Measurements from ENCODE around the gene FAM120AOS. TPM values are rescaled to one million over a fixed set of nuclear protein-coding genes. Genes with fewer than 3 reads are reported as not detected.

The FAM120AOS gene
- total RNA-seq, 1 experiment from 2014 or later: 53.6 TPM

- no peaks in the 10 kb centered on the region for H3K4me1 ChIP-seq (ENCODE audit: insufficient read depth, low read length)
- no peak overlapping the region for H3K18ac ChIP-seq (ENCODE audit: insufficient read length, low read depth, low read length)
- H2BK15ac ChIP-seq (ENCODE audit: low read depth, low read length): no peak overlapping the region
- H2BK20ac ChIP-seq (ENCODE audit: low read depth, low read length, poor library complexity, severe bottlenecking): no peak overlapping the region
- H3K27me3 Mint-ChIP-seq (ENCODE audit: low read depth): no peaks in the 10 kb centered on the region
- H2BK5ac ChIP-seq (ENCODE audit: insufficient read length, low read length): no peak overlapping the region
- WGBS (ENCODE audit: extremely low coverage, insufficient read length, low lambda C conversion rate): no CpG with 5 or more reads among the region's 12 CpGs
- DNase-seq: no peak
- peaks cover 5% of the 10 kb centered on the region for H3K79me1 ChIP-seq (ENCODE audit: insufficient read depth, low read depth, low read length, poor library complexity, severe bottlenecking)
- no peak overlapping the region for H3K27ac ChIP-seq (ENCODE audit: insufficient read length, low read depth, low read length)
- no peak overlapping the region for H3T11ph ChIP-seq (ENCODE audit: low read length)
- H3K27ac Mint-ChIP-seq: no peak overlapping the region
- H3K4me2 ChIP-seq (ENCODE audit: insufficient read depth, insufficient read length, low read length): no peak overlapping the region
- no peak overlapping the region for H2AFZ ChIP-seq (ENCODE audit: low read length)
- peaks cover 22 to 68% (median 41%) of the 10 kb centered on the region in 3 experiments for H3K36me3 Mint-ChIP-seq (ENCODE audit: insufficient read depth in 1 of 3, low read depth in 3 of 3)
- H3K14ac ChIP-seq (ENCODE audit: insufficient read depth, low read length): no peak overlapping the region
- H3K79me2 ChIP-seq (ENCODE audit: insufficient read depth, low read length): no peaks in the 10 kb centered on the region
- no peak overlapping the region for H2BK120ac ChIP-seq (ENCODE audit: low read depth, low read length, poor library complexity, severe bottlenecking)
- no peaks in the 10 kb centered on the region for H3K23me2 ChIP-seq (ENCODE audit: insufficient read length, low read depth, low read length, poor library complexity, severe bottlenecking)
- H3K56ac ChIP-seq (ENCODE audit: insufficient read length, low read depth, low read length): no peak overlapping the region
- peaks cover 0 to 5% of the 10 kb centered on the region in 2 experiments; a peak in 1 of 4 replicates for H3K4me1 Mint-ChIP-seq
- H3K27me3 ChIP-seq (ENCODE audit: insufficient read depth, low read length): no peaks in the 10 kb centered on the region
- no peak overlapping the region for H3K4me3 Mint-ChIP-seq
- no peak overlapping the region for H3K23ac ChIP-seq (ENCODE audit: insufficient read length, low read depth, low read length)
- H3K9ac ChIP-seq (ENCODE audit: extremely low read depth, insufficient read length, low read length): no peak overlapping the region
- no peak overlapping the region for H4K8ac ChIP-seq (replicated peaks; ENCODE audit: insufficient read length, low read depth, low read length)
- H3K9me3 Mint-ChIP-seq: no peaks in the 10 kb centered on the region
- no peak overlapping the region for H2BK12ac ChIP-seq (ENCODE audit: insufficient read length, low read depth, low read length)
- TF ChIP-seq CTCF (conservative IDR thresholded peaks at IDR 0.05): no peak
- H4K5ac ChIP-seq (ENCODE audit: insufficient read length, low read depth, low read length): no peak overlapping the region
- H2AK5ac ChIP-seq (ENCODE audit: insufficient read length, low read length): no peak overlapping the region
- H3K9me3 ChIP-seq (ENCODE audit: control insufficient read depth, low read depth, low read length): no peaks in the 10 kb centered on the region
- no peak overlapping the region for H4K91ac ChIP-seq (ENCODE audit: insufficient read length, low read depth, low read length)
- H4K20me1 ChIP-seq (ENCODE audit: control insufficient read depth, insufficient read depth, insufficient read length): peaks cover 2% of the 10 kb centered on the region
- H3K4ac ChIP-seq (ENCODE audit: low read depth, low read length): no peak overlapping the region
Observed at GRCh38 chr9:93493949-93494348, 40.6 kb upstream of the FAM120AOS start.

Measured in H9 (cell line).